ENCODE results near the gene LGR5. TPM values are rescaled to one million over a fixed set of nuclear protein-coding genes. Genes with fewer than 3 reads are reported as not detected.

LGR5 gene
- total RNA-seq, 1 donor from 2014 or later, result 0.32 TPM

- H3K36me3 Mint-ChIP-seq (ENCODE audit: low read depth, unreplicated experiment), result peaks cover 1% of the 10 kb centered on the region
- no peak overlapping the region for H3K9ac ChIP-seq (ENCODE audit: low read length)
- no peaks in the 10 kb centered on the region for H3K9me3 Mint-ChIP-seq (ENCODE audit: unreplicated experiment)
- H3K79me2 ChIP-seq (ENCODE audit: insufficient read depth, low read length), result no peaks in the 10 kb centered on the region
- no peak overlapping the region for H3K4me3 ChIP-seq (ENCODE audit: insufficient read depth, low read depth, low read length)
- H3K4me1 Mint-ChIP-seq (ENCODE audit: low read depth, unreplicated experiment), result peaks cover 9% of the 10 kb centered on the region
- H3K4me1 ChIP-seq (ENCODE audit: insufficient read depth, low read length), result no peaks in the 10 kb centered on the region
- TF ChIP-seq EZH2 (IDR thresholded peaks at IDR 0.05; ENCODE audit: insufficient read depth, low read length), result no peak
- no peaks in the 10 kb centered on the region for H4K20me1 ChIP-seq (ENCODE audit: insufficient read depth, low read length)
- no peak overlapping the region for H3K27ac Mint-ChIP-seq (ENCODE audit: unreplicated experiment)
- no peak overlapping the region for H3K27ac ChIP-seq (ENCODE audit: low read depth, low read length)
- no peaks in the 10 kb centered on the region for H3K36me3 ChIP-seq (ENCODE audit: insufficient read depth, low read length)
- H3K4me3 Mint-ChIP-seq (ENCODE audit: unreplicated experiment), result no peak overlapping the region
- H3K27me3 ChIP-seq (ENCODE audit: insufficient read depth, low read length), result no peaks in the 10 kb centered on the region
- DNase-seq (ENCODE audit: low read depth) (no peak), FAIRE-seq (no peak)
- H2AFZ ChIP-seq (ENCODE audit: low read depth, low read length), result no peak overlapping the region
- H3K4me2 ChIP-seq (ENCODE audit: low read length), result no peak overlapping the region
- H3K27me3 Mint-ChIP-seq (ENCODE audit: low read depth, unreplicated experiment), result no peaks in the 10 kb centered on the region
- no peaks in the 10 kb centered on the region for H3K9me3 ChIP-seq (ENCODE audit: insufficient read depth, low read depth, low read length)
Observed at GRCh38 chr12:71562676-71563595, 123.3 kb downstream of the LGR5 start.

- Mint-ChIP-seq H3K9me3 (ENCODE audit: unreplicated experiment) (no peaks in the 10 kb centered on the region), H3K4me1 (ENCODE audit: low read depth, unreplicated experiment) (peaks cover 9% of the 10 kb centered on the region), H3K4me3 (ENCODE audit: unreplicated experiment) (no peak overlapping the region), H3K27me3 (ENCODE audit: low read depth, unreplicated experiment) (no peaks in the 10 kb centered on the region), H3K36me3 (ENCODE audit: low read depth, unreplicated experiment) (peaks cover 1% of the 10 kb centered on the region), H3K27ac (ENCODE audit: unreplicated experiment) (no peak overlapping the region)
- Histone ChIP-seq H3K4me1 (ENCODE audit: insufficient read depth, low read length) (no peaks in the 10 kb centered on the region), H2AFZ (ENCODE audit: low read depth, low read length) (no peak overlapping the region), H3K79me2 (ENCODE audit: insufficient read depth, low read length) (no peaks in the 10 kb centered on the region), H4K20me1 (ENCODE audit: insufficient read depth, low read length) (no peaks in the 10 kb centered on the region), H3K4me2 (ENCODE audit: low read length) (no peak overlapping the region), H3K36me3 (ENCODE audit: insufficient read depth, low read length) (no peaks in the 10 kb centered on the region), H3K4me3 (ENCODE audit: insufficient read depth, low read depth, low read length) (no peak overlapping the region), H3K27ac (ENCODE audit: low read depth, low read length) (no peak overlapping the region), H3K27me3 (ENCODE audit: insufficient read depth, low read length) (no peaks in the 10 kb centered on the region), H3K9me3 (ENCODE audit: insufficient read depth, low read depth, low read length) (no peaks in the 10 kb centered on the region), H3K9ac (ENCODE audit: low read length) (no peak overlapping the region)
- peak; percentile 4 for DNase-seq (ENCODE audit: low read depth)
- TF ChIP-seq EZH2 (IDR thresholded peaks at IDR 0.05; ENCODE audit: insufficient read depth, low read length) (no peak), CTCF (IDR thresholded peaks at IDR 0.05; ENCODE audit: insufficient read depth, low read depth, low read length) (no peak)
- no peak for FAIRE-seq
Observed at GRCh38 chr12:71565535-71565934, 125.9 kb downstream of the LGR5 start.

GRCh38 chr12:71566655-71567054, 127.1 kb downstream of the LGR5 start:
- DNase-seq (ENCODE audit: low read depth) (no peak), FAIRE-seq (no peak)
- Mint-ChIP-seq H3K27ac (ENCODE audit: unreplicated experiment) (no peak overlapping the region), H3K9me3 (ENCODE audit: unreplicated experiment) (no peaks in the 10 kb centered on the region), H3K4me3 (ENCODE audit: unreplicated experiment) (no peak overlapping the region), H3K27me3 (ENCODE audit: low read depth, unreplicated experiment) (no peaks in the 10 kb centered on the region), H3K36me3 (ENCODE audit: low read depth, unreplicated experiment) (peaks cover 1% of the 10 kb centered on the region), H3K4me1 (ENCODE audit: low read depth, unreplicated experiment) (peaks cover 9% of the 10 kb centered on the region)
- Histone ChIP-seq H3K79me2 (ENCODE audit: insufficient read depth, low read length) (no peaks in the 10 kb centered on the region), H2AFZ (ENCODE audit: low read depth, low read length) (no peak overlapping the region), H3K4me2 (ENCODE audit: low read length) (no peak overlapping the region), H3K4me1 (ENCODE audit: insufficient read depth, low read length) (no peaks in the 10 kb centered on the region), H3K9me3 (ENCODE audit: insufficient read depth, low read depth, low read length) (no peaks in the 10 kb centered on the region), H3K4me3 (ENCODE audit: insufficient read depth, low read depth, low read length) (no peak overlapping the region), H3K36me3 (ENCODE audit: insufficient read depth, low read length) (no peaks in the 10 kb centered on the region), H3K9ac (ENCODE audit: low read length) (no peak overlapping the region), H4K20me1 (ENCODE audit: insufficient read depth, low read length) (no peaks in the 10 kb centered on the region), H3K27ac (ENCODE audit: low read depth, low read length) (no peak overlapping the region), H3K27me3 (ENCODE audit: insufficient read depth, low read length) (no peaks in the 10 kb centered on the region)
- TF ChIP-seq CTCF (IDR thresholded peaks at IDR 0.05; ENCODE audit: insufficient read depth, low read depth, low read length), result no peak
- TF ChIP-seq EZH2 (IDR thresholded peaks at IDR 0.05; ENCODE audit: insufficient read depth, low read length), result no peak
